BE2C (cell line): ENCODE results near the gene ATCAY.
"Not testable (repeated sequence)": the region's sequence is repeated elsewhere in the genome, so short reads cannot be mapped to it uniquely, and the experiment has no call there.

Experiments used
- DNase-seq: peaks from one replicate; pipeline ENCODE4 v3.0.0-alpha.2; 2020
- H3K27me3 ChIP-seq: fragments of 250-450 bp; sonication (Bioruptor Pico); 2 replicates; pipeline ENCODE4 v1.5.1; 2020; ENCODE audit warnings: mild to moderate bottlenecking
- H3K36me3 ChIP-seq: fragments of 250-450 bp; sonication (Bioruptor Pico); 2 replicates; pipeline ENCODE4 v1.5.1; 2020; ENCODE audit warnings: mild to moderate bottlenecking
- H3K4me1 ChIP-seq: fragments of 250-450 bp; sonication (Bioruptor Pico); 2 replicates; pipeline ENCODE4 v1.5.1; 2020
- H3K4me3 ChIP-seq: 2 replicates; pipeline ENCODE4 v1.5.1; 2011; ENCODE audit warnings: low read depth, low read length
- H3K9me3 ChIP-seq: fragments of 250-450 bp; sonication (Bioruptor Pico); 2 replicates; pipeline ENCODE4 v1.5.1; 2020
- TF ChIP-seq, protein P1 (sequence below): IDR thresholded peaks from 2 replicates; pipeline ENCODE4 v1.5.1; 2012; ENCODE audit warnings: mild to moderate bottlenecking, low read depth, low read length

Gene ATCAY

DNA sequence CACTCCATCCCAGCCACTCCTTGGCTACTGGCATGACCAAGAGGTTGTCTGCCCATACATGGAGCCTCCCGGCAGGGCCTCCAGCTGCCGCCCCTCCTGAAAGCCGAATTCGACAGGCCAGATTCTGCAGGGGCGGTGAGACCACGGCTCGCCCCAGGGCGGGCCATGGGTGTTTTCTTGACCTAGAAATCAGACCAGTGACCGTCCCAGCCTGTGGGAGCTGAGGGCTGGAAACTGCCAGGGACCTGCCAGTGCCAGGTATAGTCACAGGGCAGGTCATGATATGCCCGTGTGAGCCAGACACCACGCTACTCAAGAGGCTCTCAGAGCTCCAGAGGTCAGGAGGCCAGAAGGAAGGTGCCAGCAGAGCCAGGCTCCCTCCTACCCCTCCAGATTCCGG is 73.6 kb downstream of the ATCAY start:
- Histone ChIP-seq H3K4me1 (no peaks in the 10 kb centered on the region), H3K27me3 (no peaks in the 10 kb centered on the region), H3K36me3 (peaks cover 12% of the 10 kb centered on the region), H3K4me3 (no peak overlapping the region), H3K9me3 (no peaks in the 10 kb centered on the region)
- no peak for DNase-seq
- TF ChIP-seq, protein P1, sequence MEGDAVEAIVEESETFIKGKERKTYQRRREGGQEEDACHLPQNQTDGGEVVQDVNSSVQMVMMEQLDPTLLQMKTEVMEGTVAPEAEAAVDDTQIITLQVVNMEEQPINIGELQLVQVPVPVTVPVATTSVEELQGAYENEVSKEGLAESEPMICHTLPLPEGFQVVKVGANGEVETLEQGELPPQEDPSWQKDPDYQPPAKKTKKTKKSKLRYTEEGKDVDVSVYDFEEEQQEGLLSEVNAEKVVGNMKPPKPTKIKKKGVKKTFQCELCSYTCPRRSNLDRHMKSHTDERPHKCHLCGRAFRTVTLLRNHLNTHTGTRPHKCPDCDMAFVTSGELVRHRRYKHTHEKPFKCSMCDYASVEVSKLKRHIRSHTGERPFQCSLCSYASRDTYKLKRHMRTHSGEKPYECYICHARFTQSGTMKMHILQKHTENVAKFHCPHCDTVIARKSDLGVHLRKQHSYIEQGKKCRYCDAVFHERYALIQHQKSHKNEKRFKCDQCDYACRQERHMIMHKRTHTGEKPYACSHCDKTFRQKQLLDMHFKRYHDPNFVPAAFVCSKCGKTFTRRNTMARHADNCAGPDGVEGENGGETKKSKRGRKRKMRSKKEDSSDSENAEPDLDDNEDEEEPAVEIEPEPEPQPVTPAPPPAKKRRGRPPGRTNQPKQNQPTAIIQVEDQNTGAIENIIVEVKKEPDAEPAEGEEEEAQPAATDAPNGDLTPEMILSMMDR: no peak

DNA sequence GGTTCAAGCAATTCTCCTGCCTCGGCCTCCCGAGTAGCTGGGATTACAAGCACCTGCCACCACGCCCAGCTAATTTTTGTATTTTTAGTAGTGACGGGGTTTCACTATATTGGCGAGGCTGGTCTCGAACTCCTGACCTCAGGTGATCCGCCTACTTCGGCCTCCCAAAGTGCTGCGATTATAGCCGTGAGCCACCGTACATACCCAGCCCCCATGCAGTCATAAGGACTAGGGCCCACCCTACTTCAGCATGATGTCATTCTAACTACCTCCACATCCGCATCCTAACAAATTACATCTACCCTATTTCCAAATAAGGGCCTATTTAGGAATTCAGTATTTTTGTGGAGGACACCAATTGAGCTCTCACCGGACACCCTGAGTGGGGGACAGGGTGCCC is 74.8 kb downstream of the ATCAY start:
- not testable (repeated sequence) for H3K9me3 ChIP-seq, H3K4me1 ChIP-seq, H3K4me3 ChIP-seq, DNase-seq, H3K27me3 ChIP-seq
- peaks cover 21% of the 10 kb centered on the region for H3K36me3 ChIP-seq

DNA sequence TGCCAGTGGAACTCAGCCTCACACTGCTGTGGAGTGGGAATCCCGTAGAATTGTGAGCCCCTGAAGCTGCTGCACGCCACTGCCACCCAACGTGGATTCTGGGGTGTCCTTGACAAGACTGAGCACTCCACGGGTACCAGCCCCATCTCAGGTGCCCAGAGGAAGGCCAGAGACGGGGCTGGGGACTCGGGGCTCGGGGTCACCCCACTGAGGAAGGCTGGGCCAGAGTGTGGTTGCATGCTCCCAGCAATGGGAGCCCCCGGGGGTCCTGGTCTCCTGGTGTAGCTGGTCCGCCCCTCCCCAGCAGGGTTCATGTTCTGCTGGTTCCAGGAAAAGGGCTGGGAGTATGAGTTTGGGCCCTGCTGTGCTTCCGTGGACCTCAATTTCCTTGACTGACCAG is 75.2 kb downstream of the ATCAY start:
- Histone ChIP-seq H3K4me3 (no peak overlapping the region), H3K9me3 (no peaks in the 10 kb centered on the region), H3K4me1 (no peaks in the 10 kb centered on the region), H3K27me3 (no peaks in the 10 kb centered on the region), H3K36me3 (peaks cover 22% of the 10 kb centered on the region)
- TF ChIP-seq, protein P1: no peak
- no peak for DNase-seq

DNA sequence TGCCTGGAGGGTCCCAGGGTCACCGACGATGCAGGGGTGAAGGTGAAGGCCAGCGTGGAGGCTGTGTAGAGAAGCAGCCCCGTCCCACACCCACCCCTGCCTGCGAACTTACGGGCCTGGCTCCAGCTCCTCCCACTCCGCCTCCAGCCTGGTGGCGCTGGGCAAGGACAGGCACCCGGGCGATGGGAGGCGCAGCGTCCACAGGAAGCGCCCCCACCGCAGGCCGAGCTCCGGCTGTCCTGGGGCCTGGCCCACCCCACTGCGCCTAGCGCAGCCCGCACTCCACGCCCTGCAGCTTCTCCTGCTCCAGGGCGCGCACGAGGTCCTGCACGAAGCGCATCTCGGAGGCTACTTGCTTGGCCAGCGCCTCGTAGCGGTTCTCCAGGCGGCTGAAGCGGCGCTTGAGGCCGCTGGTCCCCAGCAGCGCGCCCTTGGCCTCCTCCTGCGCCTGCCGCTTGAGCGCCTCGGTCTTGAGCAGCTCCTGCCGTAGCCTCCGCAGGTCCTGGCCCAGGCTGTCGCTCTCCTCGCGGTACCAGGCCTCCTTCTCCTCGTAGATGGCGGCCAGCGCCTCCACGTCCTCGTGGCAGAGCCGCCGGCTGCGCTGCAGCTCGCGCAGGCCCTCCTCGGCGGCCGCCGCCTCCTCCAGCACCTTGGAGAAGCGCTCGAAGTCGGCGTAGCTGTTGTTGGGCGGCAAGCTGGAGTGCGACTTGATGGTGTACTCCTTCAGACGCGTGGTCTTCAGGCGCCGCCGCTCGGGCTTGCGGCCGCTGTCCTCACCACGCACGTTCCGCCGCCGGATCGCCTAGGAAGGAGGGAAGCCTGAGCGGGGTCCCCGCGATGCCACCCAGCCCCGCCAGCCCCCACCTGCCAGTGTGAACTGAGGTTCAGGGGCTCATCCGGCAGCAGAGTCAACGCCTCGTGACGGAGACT is 78.6 kb downstream of the ATCAY start:
- Histone ChIP-seq H3K4me1 (no peaks in the 10 kb centered on the region), H3K4me3 (no peak overlapping the region), H3K27me3 (no peaks in the 10 kb centered on the region), H3K36me3 (peaks cover 43% of the 10 kb centered on the region), H3K9me3 (no peaks in the 10 kb centered on the region)
- no peak for DNase-seq
- TF ChIP-seq, protein P1: no peak

DNA sequence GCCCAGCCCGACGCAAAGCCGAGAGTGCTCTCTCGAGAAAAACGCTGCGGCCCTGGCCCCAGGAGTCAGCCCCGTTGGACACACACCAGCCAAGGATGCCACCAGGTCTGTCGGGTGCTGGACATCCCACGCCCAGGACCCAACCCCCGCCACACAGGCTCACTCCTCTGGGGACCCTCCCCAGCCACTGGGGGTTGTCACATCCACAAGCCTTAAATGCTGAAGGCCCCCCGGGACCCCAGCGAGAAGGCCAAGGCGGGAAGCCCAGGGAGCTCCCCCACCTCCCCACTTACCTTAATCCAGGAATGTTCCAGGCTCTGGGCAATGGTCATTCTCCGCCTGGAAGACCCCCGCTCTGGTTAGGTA is 79.3 kb downstream of the ATCAY start:
- H3K4me3 ChIP-seq: no peak overlapping the region
- H3K27me3 ChIP-seq: no peaks in the 10 kb centered on the region
- H3K4me1 ChIP-seq: no peaks in the 10 kb centered on the region
- DNase-seq: no peak
- TF ChIP-seq, protein P1: no peak
- H3K9me3 ChIP-seq: no peaks in the 10 kb centered on the region
- peaks cover 46% of the 10 kb centered on the region for H3K36me3 ChIP-seq

DNA sequence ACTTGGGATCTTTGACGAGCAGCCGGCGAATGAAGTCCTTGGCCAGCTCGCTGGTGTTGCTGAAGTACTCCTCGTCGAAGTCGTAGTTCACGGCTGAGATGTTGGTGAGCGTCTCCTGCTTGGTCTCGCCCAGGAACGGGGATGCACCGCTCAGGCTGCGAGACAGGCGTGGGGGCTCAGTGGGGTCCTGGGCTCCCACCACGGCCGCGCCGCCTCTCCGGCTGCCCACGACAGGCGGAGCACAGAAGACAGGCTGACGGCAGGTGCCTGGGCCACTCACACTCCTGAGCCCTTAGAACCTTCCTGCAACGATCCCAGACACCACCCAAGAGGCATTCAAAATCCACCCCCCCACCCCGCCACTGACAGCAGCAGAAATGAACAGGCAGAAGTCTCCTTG is 80.5 kb downstream of the ATCAY start:
- H3K27me3 ChIP-seq: no peaks in the 10 kb centered on the region
- H3K9me3 ChIP-seq: no peaks in the 10 kb centered on the region
- DNase-seq: no peak
- no peaks in the 10 kb centered on the region for H3K4me1 ChIP-seq
- TF ChIP-seq, protein P1: no peak
- H3K4me3 ChIP-seq: no peak overlapping the region
- peaks cover 58% of the 10 kb centered on the region for H3K36me3 ChIP-seq
